Right lobe of liver (tissue), 6 donors: Measurements from ENCODE around the gene FBXO2. TPM values are rescaled to one million over a fixed set of nuclear protein-coding genes. Genes with fewer than 3 reads are reported as not detected.

Experiments used
- ATAC-seq, 4 donors: fragments of 200-7000 bp; cut with Tn5 transposase; one replicate each; pipeline ENCODE4 v1.9.1; 2020; ENCODE audit warnings: mild to moderate bottlenecking in 4 of 4, moderate library complexity in 4 of 4
- DNase-seq, 3 donors: peaks; one replicate each; pipeline ENCODE4 v3.0.0-alpha.2; 2020
- H3K27ac ChIP-seq, 3 donors: fragments of 200-600 bp; one replicate each; pipeline ENCODE4 v1.8.0; 2022
- H3K27me3 ChIP-seq, 2 donors: fragments of 200-600 bp; one replicate each; pipeline ENCODE4 v1.8.0; 2022
- H3K36me3 ChIP-seq, 4 donors: fragments of 200-600 bp; sonication (generic) in 1 of 4; one replicate each; pipeline versions ENCODE4 v1.5.1 to v1.8.0; 2017 to 2022; ENCODE audit warnings: control low read depth in 1 of 4
- H3K4me1 ChIP-seq, 4 donors: fragments of 200-600 bp; sonication (generic) in 1 of 4; one replicate each; pipeline versions ENCODE4 v1.5.1 to v1.8.0; 2017 to 2022; ENCODE audit warnings: control low read depth in 1 of 4
- H3K4me3 ChIP-seq, 3 donors: fragments of 200-600 bp; one replicate each; pipeline ENCODE4 v1.8.0; 2022
- H3K9me3 ChIP-seq, 4 donors: fragments of 200-600 bp; sonication (generic) in 1 of 4; one replicate each; pipeline versions ENCODE4 v1.5.1 to v1.8.0; 2017 to 2022; ENCODE audit warnings: control low read depth in 1 of 4
- POLR2A ChIP-seq: fragments of 450-650 bp; IDR thresholded peaks from one replicate; pipeline ENCODE4 v1.6.1; 2017; ENCODE audit warnings: antibody characterized with exemption, mild to moderate bottlenecking
- WGBS: methylation state at CpG from one replicate; pipeline ENCODE4 v1.1.6; 2018; ENCODE audit warnings: low coverage, low lambda C conversion rate; ENCODE audit not compliant: insufficient coverage; ENCODE audit errors: missing lambda C conversion rate; 5-methylcytosine and 5-hydroxymethylcytosine counted together
- intact Hi-C, 2 donors: fragments of 100-400 bp; cut with DNase I; formaldehyde crosslinking; loops; one replicate each; pipeline versions ENCODE4 v1.11.2 to v1.14.1; 2022
- total RNA-seq, 6 experiments: library from RNA; depleted of rRNA in 2 of 6; stranded (reverse); fragments of >200 nt in 2 of 6; fragmentation: NEBNext Ultra II Directional in 3 of 6; extraction: Animal tissue kit (Norgen Biotek cat#: 25700) in 3 of 6; gene quantifications; one replicate each; pipeline versions ENCODE4 v1.1.0 to v1.2.4, GENCODE V29; 2016 to 2023
- TF ChIP-seq, protein P1 (sequence below), 4 donors: fragments of 200-600 bp in 3 of 4; fragments of 450-650 bp in 1 of 4; IDR thresholded peaks; one replicate each; pipeline versions ENCODE4 v1.5.1 to v1.8.0; 2016 to 2022; ENCODE audit warnings: antibody characterized with exemption in 4 of 4, mild to moderate bottlenecking in 2 of 4
- donor health status: DM: no; HTN: yes; CAD: no.
- donor health status: DM: no; HTN: no; CAD: no.
- donor health status: DM: no; HTN: no; CAD: no.
- donor health status: DM: no; HTN: yes; CAD: no.
- donor health status: DM: no; HTN: yes; CAD: no.

The FBXO2 gene
- total RNA-seq, 6 experiments from 2014 or later: 6.6 to 23.7 (median 16.0) TPM

GRCh38 chr1:11649237-11649623 is 5.0 kb downstream of the FBXO2 start:
- Histone ChIP-seq H3K36me3 (no peaks in the 10 kb centered on the region), H3K4me1 (peaks cover 0 to 17% (median 5%) of the 10 kb centered on the region in 4 donors), H3K4me3 (peak overlapping the region; percentile 18 to 52 (median 40)), H3K27me3 (no peaks in the 10 kb centered on the region), H3K9me3 (no peaks in the 10 kb centered on the region), H3K27ac (peak overlapping the region; percentile 44 to 66 (median 61))
- 5% methylated on average over 5 of the region's 9 CpGs for WGBS
- intact Hi-C loops: loop anchor here in 1 of 2 donors (10.0 kb wide), 1 partner anchor 404 kb away; no protein-coding TSS in a partner anchor
- ATAC-seq: peak; percentile 28 to 45 (median 38)
- TF ChIP-seq, protein P1, sequence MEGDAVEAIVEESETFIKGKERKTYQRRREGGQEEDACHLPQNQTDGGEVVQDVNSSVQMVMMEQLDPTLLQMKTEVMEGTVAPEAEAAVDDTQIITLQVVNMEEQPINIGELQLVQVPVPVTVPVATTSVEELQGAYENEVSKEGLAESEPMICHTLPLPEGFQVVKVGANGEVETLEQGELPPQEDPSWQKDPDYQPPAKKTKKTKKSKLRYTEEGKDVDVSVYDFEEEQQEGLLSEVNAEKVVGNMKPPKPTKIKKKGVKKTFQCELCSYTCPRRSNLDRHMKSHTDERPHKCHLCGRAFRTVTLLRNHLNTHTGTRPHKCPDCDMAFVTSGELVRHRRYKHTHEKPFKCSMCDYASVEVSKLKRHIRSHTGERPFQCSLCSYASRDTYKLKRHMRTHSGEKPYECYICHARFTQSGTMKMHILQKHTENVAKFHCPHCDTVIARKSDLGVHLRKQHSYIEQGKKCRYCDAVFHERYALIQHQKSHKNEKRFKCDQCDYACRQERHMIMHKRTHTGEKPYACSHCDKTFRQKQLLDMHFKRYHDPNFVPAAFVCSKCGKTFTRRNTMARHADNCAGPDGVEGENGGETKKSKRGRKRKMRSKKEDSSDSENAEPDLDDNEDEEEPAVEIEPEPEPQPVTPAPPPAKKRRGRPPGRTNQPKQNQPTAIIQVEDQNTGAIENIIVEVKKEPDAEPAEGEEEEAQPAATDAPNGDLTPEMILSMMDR (IDR thresholded peaks at IDR 0.05): no peak
- no peak for TF ChIP-seq POLR2A
- DNase-seq: peak in 2 of 3 donors; percentile 58 to 80

DNA sequence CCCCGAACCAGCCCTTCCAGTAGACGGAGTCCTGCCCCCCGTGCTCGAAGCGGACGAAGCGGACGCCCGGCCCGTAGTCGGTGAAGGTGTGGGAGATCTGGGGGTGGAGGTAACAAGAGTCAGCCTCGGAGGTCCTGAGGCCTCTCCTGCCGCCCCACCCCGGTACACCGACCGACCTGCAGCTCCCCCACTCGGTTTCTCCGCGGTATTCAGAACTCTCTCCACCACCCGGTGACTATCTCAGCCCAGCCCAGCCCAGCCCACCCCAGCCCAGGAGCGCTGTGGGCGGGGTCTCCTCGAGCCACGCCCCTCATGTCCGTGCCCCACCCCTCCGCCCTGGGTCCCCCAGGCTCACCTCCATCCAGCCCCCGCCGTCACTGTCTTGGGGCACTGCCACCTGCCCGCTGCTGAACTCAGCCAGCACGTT is 5.5 kb downstream of the FBXO2 start:
- H3K27ac ChIP-seq: peak overlapping the region in 2 of 3 donors; percentile 61 to 66
- peak; percentile 76 to 86 (median 77) for DNase-seq
- ATAC-seq: peak; percentile 37 to 74 (median 67)
- H3K4me3 ChIP-seq: peak overlapping the region in 2 of 3 donors; percentile 40 to 52
- H3K27me3 ChIP-seq: no peaks in the 10 kb centered on the region
- peaks cover 0 to 17% (median 5%) of the 10 kb centered on the region in 4 donors for H3K4me1 ChIP-seq
- WGBS: 0% methylated on average over 3 of the region's 30 CpGs
- TF ChIP-seq, protein P1 (IDR thresholded peaks at IDR 0.05): no peak
- TF ChIP-seq POLR2A: peak; percentile 19
- intact Hi-C loops: loop anchor here in 1 of 2 donors (10.0 kb wide), 1 partner anchor 404 kb away; no protein-coding TSS in a partner anchor
- H3K36me3 ChIP-seq: no peaks in the 10 kb centered on the region
- no peaks in the 10 kb centered on the region for H3K9me3 ChIP-seq

GRCh38 chr1:11648039-11648438 is 6.2 kb downstream of the FBXO2 start:
- H3K27me3 ChIP-seq: no peaks in the 10 kb centered on the region
- 10% methylated on average over 2 of the region's 6 CpGs for WGBS
- TF ChIP-seq, protein P1 (IDR thresholded peaks at IDR 0.05): no peak
- no peak for TF ChIP-seq POLR2A
- H3K36me3 ChIP-seq: no peaks in the 10 kb centered on the region
- no peaks in the 10 kb centered on the region for H3K9me3 ChIP-seq
- H3K4me3 ChIP-seq: peak overlapping the region in 1 of 3 donors; percentile 40
- peaks cover 0 to 17% (median 5%) of the 10 kb centered on the region in 4 donors for H3K4me1 ChIP-seq
- intact Hi-C loops: loop anchor here in 1 of 2 donors (10.0 kb wide), 1 partner anchor 403 kb away; no protein-coding TSS in a partner anchor
- ATAC-seq (no peak), DNase-seq (no peak)
- no peak overlapping the region for H3K27ac ChIP-seq

DNA sequence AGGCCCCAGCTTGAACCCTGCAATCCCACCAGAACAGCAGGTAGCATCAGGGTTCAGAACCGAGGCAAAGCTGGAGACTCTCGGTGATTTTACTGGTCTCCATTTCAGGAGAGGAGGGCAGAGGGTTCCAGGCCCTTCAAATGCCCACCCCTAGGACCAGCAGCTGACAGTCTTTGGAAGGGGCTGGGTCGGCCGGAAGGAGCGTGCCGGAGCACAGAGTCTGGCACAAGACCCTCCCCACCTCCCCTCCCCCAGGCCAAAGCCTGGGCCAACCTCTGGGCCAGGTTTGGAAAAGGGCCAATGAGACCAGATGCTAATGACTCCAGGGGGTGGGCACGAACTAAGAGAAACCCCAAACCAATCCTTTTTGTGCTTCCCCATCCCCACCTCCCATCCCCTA is 6.9 kb downstream of the FBXO2 start:
- Histone ChIP-seq H3K9me3 (no peaks in the 10 kb centered on the region), H3K27me3 (no peaks in the 10 kb centered on the region), H3K4me3 (no peak overlapping the region), H3K27ac (no peak overlapping the region), H3K4me1 (peaks cover 0 to 17% (median 5%) of the 10 kb centered on the region in 4 donors), H3K36me3 (no peaks in the 10 kb centered on the region)
- no peak for TF ChIP-seq POLR2A
- TF ChIP-seq, protein P1 (IDR thresholded peaks at IDR 0.05): no peak
- intact Hi-C loops: loop anchor here in 1 of 2 donors (10.0 kb wide), 1 partner anchor 403 kb away; no protein-coding TSS in a partner anchor
- DNase-seq: no peak
- ATAC-seq: no peak
- 33% methylated on average over 1 of the region's 7 CpGs for WGBS
